ENCODE measurements around the gene SLCO1B3.

DNA sequence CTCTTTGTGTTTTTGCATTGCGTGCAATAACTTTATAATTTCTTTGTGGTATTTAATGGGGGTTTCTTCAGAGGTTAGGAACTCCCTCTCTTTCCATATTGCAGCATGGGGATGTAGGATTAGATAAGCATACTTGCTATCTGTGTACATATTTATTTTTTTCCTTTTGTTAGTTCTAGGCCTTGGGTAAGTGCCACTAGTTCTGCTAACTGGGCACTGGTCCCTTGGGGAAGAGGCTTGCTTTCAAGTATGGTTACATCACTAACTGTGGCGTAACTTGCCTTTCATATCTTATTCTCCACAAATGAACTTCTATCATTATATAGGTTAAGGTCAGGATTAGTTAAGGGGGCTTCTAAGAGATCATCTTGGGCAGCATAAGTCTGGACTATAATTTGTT lies 31.5 kb upstream of the SLCO1B3 start:
- no peak for TF ChIP-seq CTCF (IDR thresholded peaks at IDR 0.05)
- no peak for TF ChIP-seq POLR2A (IDR thresholded peaks at IDR 0.05)
- no peak for TF ChIP-seq EP300 (IDR thresholded peaks at IDR 0.05)
- TF ChIP-seq POLR2AphosphoS5 (IDR thresholded peaks at IDR 0.05): no peak

Data from sigmoid colon (tissue), 4 donors.